Measurements from ENCODE around the gene HMCN2.

DNA sequence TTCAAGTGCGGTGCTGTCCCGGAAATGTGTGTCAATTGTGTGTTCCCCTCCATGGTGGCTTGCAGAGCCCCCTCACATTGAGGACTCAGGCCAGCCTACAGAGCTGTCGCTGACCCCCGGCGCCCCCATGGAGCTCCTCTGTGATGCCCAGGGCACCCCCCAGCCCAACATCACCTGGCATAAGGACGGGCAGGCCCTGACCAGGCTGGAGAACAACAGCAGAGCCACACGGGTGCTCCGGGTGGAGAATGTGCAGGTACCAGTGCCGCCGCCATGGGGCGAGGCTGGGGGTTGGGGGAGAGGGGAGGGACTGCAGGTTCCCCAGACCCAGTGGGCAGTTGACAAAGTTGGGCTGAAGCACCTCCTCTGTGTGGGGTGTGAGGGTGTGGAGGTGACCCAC lies 128.8 kb downstream of the HMCN2 start:
- TF ChIP-seq, protein P1, sequence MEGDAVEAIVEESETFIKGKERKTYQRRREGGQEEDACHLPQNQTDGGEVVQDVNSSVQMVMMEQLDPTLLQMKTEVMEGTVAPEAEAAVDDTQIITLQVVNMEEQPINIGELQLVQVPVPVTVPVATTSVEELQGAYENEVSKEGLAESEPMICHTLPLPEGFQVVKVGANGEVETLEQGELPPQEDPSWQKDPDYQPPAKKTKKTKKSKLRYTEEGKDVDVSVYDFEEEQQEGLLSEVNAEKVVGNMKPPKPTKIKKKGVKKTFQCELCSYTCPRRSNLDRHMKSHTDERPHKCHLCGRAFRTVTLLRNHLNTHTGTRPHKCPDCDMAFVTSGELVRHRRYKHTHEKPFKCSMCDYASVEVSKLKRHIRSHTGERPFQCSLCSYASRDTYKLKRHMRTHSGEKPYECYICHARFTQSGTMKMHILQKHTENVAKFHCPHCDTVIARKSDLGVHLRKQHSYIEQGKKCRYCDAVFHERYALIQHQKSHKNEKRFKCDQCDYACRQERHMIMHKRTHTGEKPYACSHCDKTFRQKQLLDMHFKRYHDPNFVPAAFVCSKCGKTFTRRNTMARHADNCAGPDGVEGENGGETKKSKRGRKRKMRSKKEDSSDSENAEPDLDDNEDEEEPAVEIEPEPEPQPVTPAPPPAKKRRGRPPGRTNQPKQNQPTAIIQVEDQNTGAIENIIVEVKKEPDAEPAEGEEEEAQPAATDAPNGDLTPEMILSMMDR (IDR thresholded peaks at IDR 0.05) = no peak
- TF ChIP-seq POLR2AphosphoS5 (IDR thresholded peaks at IDR 0.05) = no peak

Measured in esophagus muscularis mucosa (tissue), 3 donors.